GM19452 (cell line): Measurements from ENCODE around the gene TMPRSS5.
"Not testable (repeated sequence)": the region's sequence is repeated elsewhere in the genome, so short reads cannot be mapped to it uniquely, and the experiment has no call there.

ENCODE experiments used
- ATAC-seq: cut with Tn5 transposase; IDR thresholded peaks from one replicate; pipeline ENCODE4 v1.9.1; 2021; ENCODE audit not compliant: unreplicated experiment

The TMPRSS5 gene

GRCh38 chr11:113697756-113698407 is 8.2 kb downstream of the TMPRSS5 start:
- ATAC-seq, result no peak

- no peak for ATAC-seq
Measured at GRCh38 chr11:113697111-113697510, 9.0 kb downstream of the TMPRSS5 start.

DNA sequence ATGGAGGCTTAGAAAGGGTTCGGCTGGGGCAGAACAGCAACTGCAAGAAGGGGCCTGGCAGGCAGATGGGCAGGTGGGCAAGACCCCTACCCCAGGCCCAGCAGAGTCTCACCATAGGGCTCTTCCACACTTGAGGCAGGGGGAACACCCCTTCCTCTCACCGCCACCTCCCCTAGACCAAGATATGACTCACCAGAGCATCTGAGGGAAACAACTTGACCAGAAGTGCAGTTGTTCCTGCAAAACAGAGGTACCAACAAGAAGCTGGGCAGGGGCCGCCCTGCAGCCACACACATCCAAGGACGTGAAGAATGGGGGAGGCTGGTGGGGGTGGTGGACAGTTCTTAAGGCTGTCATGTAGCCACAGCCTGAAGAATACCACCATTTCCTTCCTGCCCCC is 10.9 kb downstream of the TMPRSS5 start:
- ATAC-seq, result no peak

DNA sequence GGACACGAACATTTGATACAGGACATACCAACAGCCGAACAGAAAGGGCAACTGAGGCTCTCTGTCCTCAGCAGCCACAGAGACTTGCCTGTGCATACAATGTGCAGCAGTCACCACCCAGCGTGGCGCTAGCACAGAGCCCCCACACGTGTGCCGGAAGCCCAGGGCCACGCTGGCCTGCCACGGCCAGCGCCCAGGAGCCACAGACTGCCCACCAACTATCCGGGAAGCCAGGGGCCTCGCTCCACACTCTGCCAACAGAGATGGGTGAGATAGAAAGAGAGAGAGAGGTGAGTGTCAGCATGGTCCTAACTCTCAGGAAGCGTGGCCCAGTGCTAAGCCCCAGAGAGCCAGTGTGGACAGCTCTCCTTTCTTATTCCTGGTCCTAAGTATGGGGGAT is 11.7 kb downstream of the TMPRSS5 start:
- no peak for ATAC-seq

- ATAC-seq, result no peak
Measured at GRCh38 chr11:113693030-113693429, 13.1 kb downstream of the TMPRSS5 start.

DNA sequence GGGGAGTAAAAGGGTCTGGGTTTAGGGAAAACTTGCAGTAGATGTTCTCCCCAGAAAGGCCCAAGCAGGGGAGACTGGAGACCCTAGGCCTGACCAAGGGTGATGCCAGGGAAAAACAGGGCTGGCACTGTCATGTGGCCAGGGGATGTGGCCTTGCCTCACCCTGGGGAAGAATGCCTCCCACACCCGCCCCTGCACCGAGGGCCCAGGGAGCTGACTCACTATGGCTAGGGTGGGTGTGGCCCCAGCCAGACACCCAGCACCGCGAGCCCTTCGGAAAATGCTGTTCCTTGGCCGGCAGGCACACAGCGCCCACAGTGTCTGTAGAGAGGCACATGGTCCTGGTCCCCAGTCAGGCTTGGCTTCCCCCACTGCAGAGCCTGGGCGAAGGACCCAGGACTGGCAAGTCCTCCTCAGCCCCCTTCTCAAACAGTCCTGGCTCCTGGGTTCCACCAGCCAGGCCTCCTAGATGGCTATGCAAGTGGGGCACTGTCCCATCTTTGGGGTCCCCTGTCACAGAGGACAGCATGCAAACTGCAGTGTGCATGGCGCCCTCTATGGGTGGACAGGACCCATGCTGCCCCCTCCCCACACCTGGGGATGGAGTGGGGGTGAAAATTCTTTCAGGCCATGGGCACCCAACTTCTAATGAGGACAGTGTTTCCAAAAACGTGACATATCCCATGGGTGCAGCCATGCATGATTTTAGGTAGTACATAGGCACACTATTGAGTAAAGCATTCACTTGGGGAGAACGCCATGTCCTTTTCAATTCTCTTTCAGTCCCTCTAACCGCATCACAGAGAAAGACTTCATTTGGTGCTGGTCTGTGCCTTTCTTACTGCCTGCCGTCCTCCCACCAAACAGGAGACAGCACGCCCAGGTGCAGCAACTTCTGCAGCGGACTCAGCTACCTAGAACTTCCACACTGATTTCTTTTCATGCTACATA is 15.2 kb downstream of the TMPRSS5 start:
- ATAC-seq, result no peak

DNA sequence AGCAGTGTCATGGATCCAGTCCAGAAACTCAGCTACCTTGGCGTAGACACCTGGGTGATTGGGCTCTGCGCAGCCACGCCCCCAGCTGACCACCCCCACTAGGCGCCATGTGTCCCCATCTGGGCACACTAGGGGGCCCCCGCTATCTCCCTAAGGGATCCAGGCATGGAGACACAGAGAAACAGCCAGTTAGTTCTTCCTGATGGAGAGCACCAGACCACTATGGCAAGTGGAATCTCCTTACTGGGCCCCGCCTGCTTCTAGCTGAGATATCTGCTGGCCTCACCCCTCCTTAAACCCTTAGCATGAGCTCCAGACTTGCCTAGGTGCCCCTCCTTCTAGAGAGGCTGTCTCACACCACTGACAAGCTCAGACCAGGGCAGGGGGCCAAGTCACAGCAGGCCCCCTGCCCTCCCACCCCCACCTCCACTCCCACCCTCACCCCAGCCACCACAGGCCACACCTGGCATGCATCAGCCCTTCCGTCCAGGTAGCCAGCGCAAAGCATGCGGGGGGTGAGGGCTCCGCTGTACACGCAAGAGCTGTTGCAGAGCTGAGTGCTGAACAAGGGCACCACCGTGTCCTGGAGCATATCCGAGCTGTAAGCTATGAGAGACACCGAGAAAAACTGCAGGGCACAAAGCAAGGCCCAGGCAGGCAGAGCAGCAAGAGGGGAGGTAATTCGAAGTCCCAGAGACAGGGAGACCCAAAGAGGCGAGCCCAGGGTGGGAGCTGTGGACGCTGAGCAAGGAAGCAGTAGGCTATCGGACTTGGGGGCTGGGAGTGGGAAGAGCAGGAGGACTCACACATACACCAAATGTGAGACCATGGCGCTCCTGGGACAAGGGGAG is 16.1 kb downstream of the TMPRSS5 start:
- no peak for ATAC-seq

DNA sequence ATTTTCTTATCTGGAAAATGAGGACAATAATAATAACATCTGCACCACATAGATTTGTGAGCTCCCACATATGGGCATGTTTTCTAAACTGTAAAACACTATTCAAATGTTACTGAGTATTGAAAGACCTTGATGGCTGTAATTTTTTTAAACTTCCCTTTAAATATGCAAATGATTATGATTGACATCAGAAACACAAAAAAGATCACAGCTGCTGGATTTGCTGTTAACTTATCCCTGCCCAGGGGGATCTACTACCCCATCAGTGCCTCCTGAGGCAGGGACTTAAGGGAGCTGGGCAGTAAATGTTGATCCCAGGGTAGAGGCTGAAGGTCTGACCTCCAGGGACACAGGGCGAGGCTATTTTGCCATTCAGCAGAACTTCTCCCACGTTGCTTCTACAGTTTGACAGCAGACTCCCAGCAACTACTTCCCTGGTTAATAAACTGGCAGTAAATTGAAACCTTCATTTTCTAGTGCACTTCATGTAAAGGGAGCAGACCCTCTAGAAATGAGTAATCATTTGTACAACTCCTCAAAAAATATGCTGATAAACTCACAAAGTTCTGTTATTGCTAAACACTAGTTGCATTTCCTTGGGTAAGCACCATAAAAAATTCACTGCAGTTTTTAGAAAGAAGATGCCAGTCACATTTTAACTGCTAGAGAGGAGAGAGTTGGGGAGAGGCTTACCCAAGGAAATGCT is 20.3 kb downstream of the TMPRSS5 start:
- ATAC-seq, result peak; percentile 53

DNA sequence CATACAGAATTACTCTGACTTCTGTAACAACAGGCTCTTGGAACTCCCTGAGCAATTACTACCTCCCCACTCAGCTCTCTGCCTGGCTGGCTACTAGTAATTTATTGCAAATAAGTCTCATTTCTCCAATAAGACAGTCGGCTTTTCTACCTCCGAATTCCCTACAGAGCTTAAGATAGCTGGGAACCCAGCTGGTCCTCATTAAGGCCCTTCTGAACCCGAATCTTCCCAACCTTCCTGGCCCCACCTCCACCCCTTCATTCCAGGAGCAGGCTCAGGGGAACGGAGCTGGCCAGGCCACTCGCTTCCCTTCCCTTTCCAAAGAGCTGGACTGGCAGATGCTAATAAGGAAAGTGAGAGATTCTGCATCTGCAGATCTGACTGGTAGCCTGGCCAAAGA is 21.6 kb downstream of the TMPRSS5 start:
- no peak for ATAC-seq

DNA sequence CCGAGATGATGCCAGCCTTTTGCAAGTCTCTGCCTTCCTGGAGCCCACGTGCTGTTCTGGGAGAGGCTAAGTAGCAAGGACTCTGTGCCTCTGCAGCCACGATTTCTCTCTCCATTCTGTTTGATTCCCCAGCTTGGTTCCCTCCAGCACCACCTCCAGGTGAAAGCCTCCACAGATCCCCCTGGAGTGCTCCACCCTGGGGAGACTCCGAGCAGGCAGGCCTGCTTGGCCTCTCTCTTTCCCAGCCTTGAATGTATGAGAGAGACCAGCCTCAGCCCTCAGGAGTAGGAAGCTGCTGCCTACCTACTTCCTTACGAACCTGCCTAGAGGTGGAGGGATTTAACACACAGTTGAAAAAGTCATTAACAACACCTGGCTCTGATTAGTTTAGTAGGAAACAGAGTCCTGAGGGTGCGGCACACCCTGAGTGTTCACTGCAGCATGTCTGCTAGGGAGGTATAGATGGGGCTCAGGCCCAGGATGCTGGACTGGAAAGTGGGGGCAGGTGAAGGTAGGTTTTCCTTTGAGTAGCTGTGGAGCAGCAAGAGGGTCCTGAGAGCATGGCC is 22.5 kb downstream of the TMPRSS5 start:
- no peak for ATAC-seq

DNA sequence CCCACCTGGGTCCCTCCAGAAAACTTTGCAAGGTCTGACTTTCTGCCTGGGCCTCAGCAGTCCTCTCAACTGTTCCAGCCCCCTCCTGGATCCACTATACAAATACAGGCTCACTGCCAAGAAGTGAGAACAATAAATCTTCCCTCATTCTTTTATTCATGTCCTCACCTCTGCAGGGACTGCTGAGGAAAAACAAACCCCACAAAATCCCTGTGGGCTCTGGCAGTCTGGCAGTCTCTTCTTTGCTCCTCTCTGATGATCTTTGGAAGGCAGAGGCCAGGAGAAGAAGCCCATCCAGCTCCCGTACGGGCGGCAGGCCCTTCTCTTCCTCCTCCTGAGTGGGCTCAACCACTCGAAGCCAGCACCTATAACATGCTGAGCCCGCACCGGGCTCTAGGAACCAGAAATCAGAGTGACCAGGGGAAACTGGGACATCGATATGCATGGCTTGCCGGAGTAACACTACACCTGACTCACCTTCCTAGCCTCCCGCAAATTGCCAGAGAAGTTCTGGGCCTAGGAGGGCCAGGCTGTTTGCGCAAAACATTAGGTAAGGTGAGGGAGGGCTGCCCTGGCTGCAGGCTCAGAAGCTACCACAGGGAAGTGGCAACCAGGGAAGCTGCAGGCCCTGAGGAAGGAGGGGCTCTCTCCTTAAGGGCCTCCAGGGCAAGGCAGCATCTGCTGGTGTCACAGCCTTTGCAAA is 24.2 kb downstream of the TMPRSS5 start:
- ATAC-seq, result no peak

- ATAC-seq, result no peak
Measured at GRCh38 chr11:113681282-113681681, 24.8 kb downstream of the TMPRSS5 start.

DNA sequence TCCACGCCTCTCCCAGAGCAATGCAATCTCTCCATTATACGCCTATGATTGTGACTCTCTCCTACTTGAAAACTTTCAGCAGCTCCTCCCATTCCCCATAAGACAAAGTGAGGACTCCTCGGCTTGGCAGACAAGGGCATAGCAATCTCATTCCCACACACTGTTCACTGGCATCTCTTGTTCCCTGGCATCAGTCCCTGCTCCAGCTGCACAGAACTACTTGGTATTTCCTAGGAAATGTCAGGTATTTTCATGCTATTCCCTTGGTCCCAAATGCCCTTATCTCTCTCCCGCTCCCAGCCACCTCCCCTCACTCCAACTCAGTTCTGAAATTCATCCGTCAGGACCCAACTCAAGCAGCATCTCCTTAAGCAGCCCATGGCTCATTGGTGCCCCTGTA is 28.4 kb downstream of the TMPRSS5 start:
- no peak for ATAC-seq

DNA sequence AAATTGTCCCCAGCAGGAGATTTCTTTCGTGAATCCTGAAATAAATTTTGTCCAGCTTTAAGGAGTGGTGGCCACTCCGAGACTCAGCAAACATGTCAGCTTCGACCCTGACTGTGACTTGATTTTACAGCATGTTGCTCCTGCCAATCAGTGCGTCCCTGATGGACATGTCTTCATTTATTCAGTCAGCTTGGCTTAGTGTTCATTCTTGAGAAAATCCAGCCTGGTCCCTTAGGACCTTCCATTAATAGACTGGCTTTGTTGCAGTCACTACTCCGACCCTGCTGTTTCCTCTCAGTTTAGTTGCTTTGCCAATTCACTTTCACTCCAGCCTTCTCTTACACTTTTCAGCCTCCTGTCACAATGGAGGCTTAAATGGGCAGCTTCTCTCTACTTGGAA is 30.5 kb downstream of the TMPRSS5 start:
- no peak for ATAC-seq

DNA sequence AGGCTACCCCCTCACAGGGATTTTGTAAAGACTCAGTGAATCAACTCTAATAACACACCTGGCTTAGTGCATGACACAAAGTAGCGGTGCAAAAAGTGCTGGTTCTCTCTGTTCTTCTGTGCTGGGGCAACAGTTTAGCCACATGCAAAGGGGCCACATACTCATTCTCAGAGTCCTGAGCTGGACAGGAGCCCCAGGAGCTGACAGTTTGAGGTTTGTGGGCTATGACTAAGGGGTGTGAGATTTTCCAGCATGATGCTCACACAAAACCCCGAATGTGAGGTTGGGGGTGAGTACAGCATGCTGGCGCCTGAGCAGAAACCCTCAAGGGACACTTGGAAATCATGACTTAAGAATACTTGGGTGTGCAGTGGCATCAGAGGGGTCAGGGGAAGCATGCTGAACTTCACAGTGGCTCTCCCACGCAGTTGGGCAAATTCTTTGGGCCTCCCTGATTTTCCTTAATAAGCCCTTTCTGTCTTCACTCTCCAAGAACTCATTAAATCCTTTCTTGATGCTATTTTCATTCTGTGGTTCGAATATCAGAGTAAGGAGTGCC is 31.0 kb downstream of the TMPRSS5 start:
- ATAC-seq, result peak; percentile 93

- no peak for ATAC-seq
Measured at GRCh38 chr11:113674397-113674685, 31.8 kb downstream of the TMPRSS5 start.

DNA sequence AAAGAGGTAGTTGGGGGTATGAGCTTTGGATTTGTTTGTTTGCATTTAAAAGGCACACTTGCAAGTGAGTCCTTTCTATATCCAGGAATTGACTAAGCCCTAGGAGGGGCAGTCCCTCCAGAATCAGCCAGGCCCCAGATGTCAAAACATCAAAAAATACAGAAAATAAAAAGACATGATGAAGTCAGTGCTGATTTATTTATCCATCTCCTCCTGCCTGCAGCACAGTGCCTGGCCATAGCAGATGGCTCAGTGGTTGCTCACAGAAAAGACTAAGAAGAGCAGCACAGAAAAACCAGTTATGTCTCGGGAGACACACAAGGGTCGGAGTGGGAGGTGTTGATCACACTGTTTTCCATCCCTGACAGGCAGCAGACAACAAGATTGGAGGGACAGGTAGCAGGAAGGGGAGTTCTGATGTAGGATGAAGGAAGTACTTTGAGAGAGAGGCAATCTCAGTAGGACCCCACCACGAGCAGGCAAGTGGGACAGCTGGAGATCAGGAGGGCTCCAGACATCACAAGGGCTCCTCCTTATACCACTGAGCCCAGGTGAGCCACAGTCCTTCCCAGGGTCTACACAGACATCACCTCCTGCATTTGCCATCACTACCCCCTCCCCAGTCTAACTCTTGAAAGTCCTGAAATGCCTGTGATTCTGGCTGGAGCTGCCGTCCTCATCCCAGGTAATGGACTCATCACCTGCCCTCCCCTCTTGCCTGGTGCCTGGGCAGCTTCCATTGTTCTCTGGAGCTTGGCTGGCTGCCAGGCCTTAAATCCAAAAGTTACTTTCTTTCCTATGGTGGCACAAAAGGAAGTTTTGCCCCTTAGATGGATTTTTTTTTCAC is 32.3 kb downstream of the TMPRSS5 start:
- ATAC-seq, result no peak

GRCh38 chr11:113671914-113672313 is 34.2 kb downstream of the TMPRSS5 start:
- ATAC-seq, result not testable (repeated sequence)

DNA sequence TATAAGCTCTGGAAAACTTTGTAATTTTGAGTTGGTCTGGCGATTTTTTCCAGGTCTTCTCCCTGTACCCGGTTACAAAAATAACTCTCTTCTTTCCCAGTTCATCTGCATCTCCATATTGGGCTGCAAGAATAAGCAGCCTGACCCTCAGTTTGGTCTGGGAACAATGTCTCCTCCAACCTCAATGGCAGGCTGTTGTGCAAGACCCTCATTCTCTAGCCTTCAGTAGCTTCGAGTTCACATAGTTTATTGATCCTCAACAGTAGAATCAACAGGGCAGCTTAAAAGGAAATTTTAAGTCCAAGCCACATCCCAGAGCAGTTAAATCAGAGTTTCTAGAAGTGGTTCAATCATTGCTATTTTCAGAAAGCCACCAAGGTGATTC is 35.3 kb downstream of the TMPRSS5 start:
- ATAC-seq, result no peak
